ENCODE measurements around the gene MFSD1.

MFSD1 gene

GRCh38 chr3:158821847-158822246 lies 20.0 kb downstream of the MFSD1 start:
- DNase-seq (ENCODE audit: extremely low read depth, low read depth), result no peak

GRCh38 chr3:158823426-158823825 lies 21.6 kb downstream of the MFSD1 start:
- DNase-seq (ENCODE audit: extremely low read depth, low read depth), result no peak
- no peak for TF ChIP-seq CTCF (IDR thresholded peaks at IDR 0.05; ENCODE audit: low read depth, low read length)

More at GRCh38 chr3:158821847-158822246, 20.0 kb downstream of the MFSD1 start:
- TF ChIP-seq CTCF (IDR thresholded peaks at IDR 0.05; ENCODE audit: low read depth, low read length), result no peak

- no peak for TF ChIP-seq CTCF (IDR thresholded peaks at IDR 0.05; ENCODE audit: low read depth, low read length)
Observed at GRCh38 chr3:158827773-158828172, 25.9 kb downstream of the MFSD1 start.

GRCh38 chr3:158830391-158830790 lies 28.5 kb downstream of the MFSD1 start:
- TF ChIP-seq CTCF (IDR thresholded peaks at IDR 0.05; ENCODE audit: low read depth, low read length), result no peak
- no peak for DNase-seq (ENCODE audit: extremely low read depth, low read depth)

More at GRCh38 chr3:158827773-158828172, 25.9 kb downstream of the MFSD1 start:
- DNase-seq (ENCODE audit: extremely low read depth, low read depth), result no peak

- no peak for TF ChIP-seq CTCF (IDR thresholded peaks at IDR 0.05; ENCODE audit: low read depth, low read length)
- no peak for DNase-seq (ENCODE audit: extremely low read depth, low read depth)
Observed at GRCh38 chr3:158831861-158832260, 30.0 kb downstream of the MFSD1 start.

GRCh38 chr3:158835631-158836030 lies 33.8 kb downstream of the MFSD1 start:
- no peak for DNase-seq (ENCODE audit: extremely low read depth, low read depth)
- TF ChIP-seq CTCF (IDR thresholded peaks at IDR 0.05; ENCODE audit: low read depth, low read length), result no peak

GRCh38 chr3:158836312-158836711 lies 34.5 kb downstream of the MFSD1 start:
- TF ChIP-seq CTCF (IDR thresholded peaks at IDR 0.05; ENCODE audit: low read depth, low read length), result no peak
- DNase-seq (ENCODE audit: extremely low read depth, low read depth), result no peak
